Measurements from ENCODE around the gene USP36.

DNA sequence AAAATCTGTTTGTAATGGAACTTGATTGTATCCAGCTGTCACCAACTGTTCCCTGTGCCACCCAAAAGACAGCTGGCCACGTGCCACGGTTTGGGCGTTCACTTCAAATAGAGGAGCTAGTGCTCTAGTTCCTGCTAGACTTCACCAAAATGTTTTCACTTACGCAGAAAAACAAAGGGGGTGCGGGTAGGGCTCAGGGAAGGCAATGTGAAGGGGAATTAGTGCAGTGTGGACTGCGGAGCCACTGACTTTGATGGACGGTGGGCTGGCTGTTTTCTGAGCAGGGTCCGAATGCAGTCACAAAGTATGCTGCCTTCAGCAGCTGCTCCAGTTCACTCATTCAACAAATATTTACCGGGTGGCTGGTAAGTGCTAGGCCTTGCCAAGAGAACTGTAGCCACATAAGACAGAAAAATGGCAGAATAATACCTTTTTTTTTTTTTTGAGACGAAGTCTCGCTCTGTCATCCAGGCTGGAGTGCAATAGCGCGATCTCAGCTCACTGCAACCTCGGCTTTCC lies 50.9 kb downstream of the USP36 start:
- TF ChIP-seq, protein P1, sequence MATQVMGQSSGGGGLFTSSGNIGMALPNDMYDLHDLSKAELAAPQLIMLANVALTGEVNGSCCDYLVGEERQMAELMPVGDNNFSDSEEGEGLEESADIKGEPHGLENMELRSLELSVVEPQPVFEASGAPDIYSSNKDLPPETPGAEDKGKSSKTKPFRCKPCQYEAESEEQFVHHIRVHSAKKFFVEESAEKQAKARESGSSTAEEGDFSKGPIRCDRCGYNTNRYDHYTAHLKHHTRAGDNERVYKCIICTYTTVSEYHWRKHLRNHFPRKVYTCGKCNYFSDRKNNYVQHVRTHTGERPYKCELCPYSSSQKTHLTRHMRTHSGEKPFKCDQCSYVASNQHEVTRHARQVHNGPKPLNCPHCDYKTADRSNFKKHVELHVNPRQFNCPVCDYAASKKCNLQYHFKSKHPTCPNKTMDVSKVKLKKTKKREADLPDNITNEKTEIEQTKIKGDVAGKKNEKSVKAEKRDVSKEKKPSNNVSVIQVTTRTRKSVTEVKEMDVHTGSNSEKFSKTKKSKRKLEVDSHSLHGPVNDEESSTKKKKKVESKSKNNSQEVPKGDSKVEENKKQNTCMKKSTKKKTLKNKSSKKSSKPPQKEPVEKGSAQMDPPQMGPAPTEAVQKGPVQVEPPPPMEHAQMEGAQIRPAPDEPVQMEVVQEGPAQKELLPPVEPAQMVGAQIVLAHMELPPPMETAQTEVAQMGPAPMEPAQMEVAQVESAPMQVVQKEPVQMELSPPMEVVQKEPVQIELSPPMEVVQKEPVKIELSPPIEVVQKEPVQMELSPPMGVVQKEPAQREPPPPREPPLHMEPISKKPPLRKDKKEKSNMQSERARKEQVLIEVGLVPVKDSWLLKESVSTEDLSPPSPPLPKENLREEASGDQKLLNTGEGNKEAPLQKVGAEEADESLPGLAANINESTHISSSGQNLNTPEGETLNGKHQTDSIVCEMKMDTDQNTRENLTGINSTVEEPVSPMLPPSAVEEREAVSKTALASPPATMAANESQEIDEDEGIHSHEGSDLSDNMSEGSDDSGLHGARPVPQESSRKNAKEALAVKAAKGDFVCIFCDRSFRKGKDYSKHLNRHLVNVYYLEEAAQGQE (IDR thresholded peaks at IDR 0.05): no peak
- TF ChIP-seq EGR1 (IDR thresholded peaks at IDR 0.05; ENCODE audit: low read depth in 2 of 2): no peak
- TF ChIP-seq, protein P2, sequence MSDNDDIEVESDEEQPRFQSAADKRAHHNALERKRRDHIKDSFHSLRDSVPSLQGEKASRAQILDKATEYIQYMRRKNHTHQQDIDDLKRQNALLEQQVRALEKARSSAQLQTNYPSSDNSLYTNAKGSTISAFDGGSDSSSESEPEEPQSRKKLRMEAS (IDR thresholded peaks at IDR 0.05): no peak
- TF ChIP-seq, protein P3, sequence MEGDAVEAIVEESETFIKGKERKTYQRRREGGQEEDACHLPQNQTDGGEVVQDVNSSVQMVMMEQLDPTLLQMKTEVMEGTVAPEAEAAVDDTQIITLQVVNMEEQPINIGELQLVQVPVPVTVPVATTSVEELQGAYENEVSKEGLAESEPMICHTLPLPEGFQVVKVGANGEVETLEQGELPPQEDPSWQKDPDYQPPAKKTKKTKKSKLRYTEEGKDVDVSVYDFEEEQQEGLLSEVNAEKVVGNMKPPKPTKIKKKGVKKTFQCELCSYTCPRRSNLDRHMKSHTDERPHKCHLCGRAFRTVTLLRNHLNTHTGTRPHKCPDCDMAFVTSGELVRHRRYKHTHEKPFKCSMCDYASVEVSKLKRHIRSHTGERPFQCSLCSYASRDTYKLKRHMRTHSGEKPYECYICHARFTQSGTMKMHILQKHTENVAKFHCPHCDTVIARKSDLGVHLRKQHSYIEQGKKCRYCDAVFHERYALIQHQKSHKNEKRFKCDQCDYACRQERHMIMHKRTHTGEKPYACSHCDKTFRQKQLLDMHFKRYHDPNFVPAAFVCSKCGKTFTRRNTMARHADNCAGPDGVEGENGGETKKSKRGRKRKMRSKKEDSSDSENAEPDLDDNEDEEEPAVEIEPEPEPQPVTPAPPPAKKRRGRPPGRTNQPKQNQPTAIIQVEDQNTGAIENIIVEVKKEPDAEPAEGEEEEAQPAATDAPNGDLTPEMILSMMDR (IDR thresholded peaks at IDR 0.05; ENCODE audit: low read depth, low read length, missing input control): no peak
- no peak for TF ChIP-seq GABPA (IDR thresholded peaks at IDR 0.05 in 1 of 2, conservative IDR thresholded peaks at IDR 0.05 in 1 of 2)
